Measurements from ENCODE around the gene BIK. TPM values are rescaled to one million over a fixed set of nuclear protein-coding genes. Genes with fewer than 3 reads are reported as not detected.

The BIK gene
- polyA plus RNA-seq, 1 of the 3 experiments (the other 2 are of a cell fraction): 0.66 TPM

DNA sequence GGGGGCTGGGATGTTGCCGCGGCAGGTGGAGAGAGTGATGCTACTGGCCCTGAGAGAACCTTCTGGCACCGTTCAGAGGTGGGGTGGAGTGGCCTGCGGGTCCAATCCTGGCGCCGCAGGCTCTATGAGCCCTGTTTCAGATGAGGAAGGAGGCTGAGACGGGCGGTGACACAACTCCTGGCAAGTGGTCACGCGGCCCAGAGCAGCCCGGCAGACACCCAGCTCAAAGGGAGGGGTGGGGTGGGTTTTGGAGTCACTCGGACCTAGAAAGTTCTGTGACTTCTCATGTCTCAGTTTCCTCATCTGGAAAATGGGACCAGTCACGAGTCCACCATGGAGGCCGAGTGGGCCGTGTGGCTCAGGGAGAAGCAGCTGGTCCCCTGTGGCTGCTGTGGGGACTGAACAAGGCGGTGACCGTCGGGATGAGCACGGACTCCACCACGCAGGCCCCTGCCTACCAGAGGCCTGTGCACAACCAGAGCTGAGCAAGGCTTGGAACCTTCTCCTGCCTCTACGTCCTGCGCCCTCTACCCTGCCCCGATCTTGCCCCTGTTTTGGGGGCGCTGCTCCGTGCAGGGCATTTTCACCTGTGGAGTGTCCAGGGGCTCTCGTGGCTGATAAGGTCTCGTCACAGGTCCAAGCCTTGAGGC, 44.5 kb downstream of the BIK start:
- ChIA-PET POLR2A (no interaction called here), CTCF (no interaction called here)
- no peak overlapping the region for H3K9ac ChIP-seq
- no peak overlapping the region for H3K4me2 ChIP-seq
- H3K9me3 ChIP-seq: no peaks in the 10 kb centered on the region
- no peak overlapping the region; a peak in 1 of 4 replicates for H3K27ac ChIP-seq (ENCODE audit: low read depth in 2 of 2, low read length in 1 of 2)
- H3K4me1 ChIP-seq (ENCODE audit: control insufficient read depth in 1 of 2, insufficient read depth in 2 of 2, low read depth in 1 of 2, low read length in 1 of 2): peaks cover 0 to 2% of the 10 kb centered on the region in 2 experiments; a peak in 1 of 4 replicates
- H3F3A ChIP-seq (replicated peaks; ENCODE audit: insufficient read depth): no peaks in the 10 kb centered on the region
- H4K20me1 ChIP-seq (ENCODE audit: insufficient read depth): peaks cover 4% of the 10 kb centered on the region; the same call in 1 of the 2 replicates
- H3K36me3 ChIP-seq (replicated peaks in 1 of 2; ENCODE audit: control insufficient read depth in 1 of 2, insufficient read depth in 2 of 2, low read length in 1 of 2): no peaks in the 10 kb centered on the region
- 100% methylated on average over 1 of the region's 27 CpGs for WGBS (ENCODE audit: low lambda C conversion rate)
- TF ChIP-seq, protein P1, sequence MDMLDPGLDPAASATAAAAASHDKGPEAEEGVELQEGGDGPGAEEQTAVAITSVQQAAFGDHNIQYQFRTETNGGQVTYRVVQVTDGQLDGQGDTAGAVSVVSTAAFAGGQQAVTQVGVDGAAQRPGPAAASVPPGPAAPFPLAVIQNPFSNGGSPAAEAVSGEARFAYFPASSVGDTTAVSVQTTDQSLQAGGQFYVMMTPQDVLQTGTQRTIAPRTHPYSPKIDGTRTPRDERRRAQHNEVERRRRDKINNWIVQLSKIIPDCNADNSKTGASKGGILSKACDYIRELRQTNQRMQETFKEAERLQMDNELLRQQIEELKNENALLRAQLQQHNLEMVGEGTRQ (IDR thresholded peaks at IDR 0.05; ENCODE audit: borderline replicate concordance, low read depth, low read length): no peak
- TF ChIP-seq EZH2phosphoT487 (IDR thresholded peaks at IDR 0.05; ENCODE audit: borderline replicate concordance, low read depth): no peak
- TF ChIP-seq IRF3 (IDR thresholded peaks at IDR 0.05; ENCODE audit: low read depth, low read length): no peak
- no peak for TF ChIP-seq FOSL2 (IDR thresholded peaks at IDR 0.05; ENCODE audit: borderline replicate concordance, low read depth)
- no peak for TF ChIP-seq TEAD4 (IDR thresholded peaks at IDR 0.05; ENCODE audit: borderline replicate concordance, insufficient read depth)
- no peak for TF ChIP-seq CHD2 (IDR thresholded peaks at IDR 0.05; ENCODE audit: low read length, partially characterized antibody)
- no peak for TF ChIP-seq TCF12 (IDR thresholded peaks at IDR 0.05)
- no peak for TF ChIP-seq RAD21 (IDR thresholded peaks at IDR 0.05; ENCODE audit: low read length)
- no peak for TF ChIP-seq ELF1 (IDR thresholded peaks at IDR 0.05)
- TF ChIP-seq, protein P2, sequence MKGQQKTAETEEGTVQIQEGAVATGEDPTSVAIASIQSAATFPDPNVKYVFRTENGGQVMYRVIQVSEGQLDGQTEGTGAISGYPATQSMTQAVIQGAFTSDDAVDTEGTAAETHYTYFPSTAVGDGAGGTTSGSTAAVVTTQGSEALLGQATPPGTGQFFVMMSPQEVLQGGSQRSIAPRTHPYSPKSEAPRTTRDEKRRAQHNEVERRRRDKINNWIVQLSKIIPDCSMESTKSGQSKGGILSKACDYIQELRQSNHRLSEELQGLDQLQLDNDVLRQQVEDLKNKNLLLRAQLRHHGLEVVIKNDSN (IDR thresholded peaks at IDR 0.05; ENCODE audit: borderline replicate concordance, low read depth): no peak
- no peak for TF ChIP-seq FOXM1 (IDR thresholded peaks at IDR 0.05; ENCODE audit: low read depth)
- no peak for TF ChIP-seq TAF1 (IDR thresholded peaks at IDR 0.05; ENCODE audit: borderline replicate concordance, low read depth, low read length)
- no peak for TF ChIP-seq POLR2AphosphoS5 (IDR thresholded peaks at IDR 0.05; ENCODE audit: low read depth, low read length)
- TF ChIP-seq SIN3A (IDR thresholded peaks at IDR 0.05; ENCODE audit: borderline replicate concordance, low read depth, low read length): no peak
- H3K4me3 ChIP-seq (ENCODE audit: low read depth in 2 of 2, low read length in 1 of 2): no peak overlapping the region
- no peaks in the 10 kb centered on the region for H3K27me3 ChIP-seq (ENCODE audit: insufficient read depth)
- H3K9me2 ChIP-seq: no peaks in the 10 kb centered on the region
- H2AFZ ChIP-seq (ENCODE audit: low read depth): no peak overlapping the region
- H3K79me2 ChIP-seq (ENCODE audit: insufficient read depth): peaks cover 42% of the 10 kb centered on the region
- no peak for DNase-seq

DNA sequence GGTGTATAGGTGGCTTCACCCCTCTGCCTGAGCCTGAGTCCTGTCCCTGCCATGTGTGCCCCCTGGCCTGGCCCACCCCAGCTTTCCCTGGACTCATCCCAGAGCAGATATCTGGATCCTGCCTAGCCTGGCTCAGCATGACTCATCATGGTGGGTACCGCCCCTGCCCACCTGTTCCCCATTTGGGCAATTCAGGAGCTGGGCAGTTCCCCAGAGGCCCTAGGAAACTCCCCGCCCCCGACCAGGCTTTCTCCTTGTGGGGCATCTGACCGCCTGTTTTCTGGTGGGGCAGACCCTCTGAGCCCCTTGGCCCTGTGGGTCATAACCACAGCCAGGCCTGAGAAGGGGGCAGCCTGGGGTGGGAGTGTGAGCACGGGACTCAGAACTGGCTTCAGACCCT, 45.2 kb downstream of the BIK start:
- no peaks in the 10 kb centered on the region for H3K27me3 ChIP-seq (ENCODE audit: insufficient read depth)
- ChIA-PET POLR2A (no interaction called here), CTCF (no interaction called here)
- peaks cover 42% of the 10 kb centered on the region for H3K79me2 ChIP-seq (ENCODE audit: insufficient read depth)
- no peak overlapping the region for H3K4me3 ChIP-seq (ENCODE audit: low read depth in 2 of 2, low read length in 1 of 2)
- no peaks in the 10 kb centered on the region for H3F3A ChIP-seq (replicated peaks; ENCODE audit: insufficient read depth)
- DNase-seq: no peak
- peaks cover 0 to 2% of the 10 kb centered on the region in 2 experiments; a peak in 1 of 4 replicates for H3K4me1 ChIP-seq (ENCODE audit: control insufficient read depth in 1 of 2, insufficient read depth in 2 of 2, low read depth in 1 of 2, low read length in 1 of 2)
- H4K20me1 ChIP-seq (ENCODE audit: insufficient read depth): peaks cover 4% of the 10 kb centered on the region; the same call in 1 of the 2 replicates
- H3K4me2 ChIP-seq: no peak overlapping the region
- WGBS (ENCODE audit: low lambda C conversion rate): no CpG with 5 or more reads among the region's 5 CpGs
- no peaks in the 10 kb centered on the region for H3K9me3 ChIP-seq
- H3K9me2 ChIP-seq: no peaks in the 10 kb centered on the region
- no peaks in the 10 kb centered on the region for H3K36me3 ChIP-seq (replicated peaks in 1 of 2; ENCODE audit: control insufficient read depth in 1 of 2, insufficient read depth in 2 of 2, low read length in 1 of 2)
- H3K27ac ChIP-seq (ENCODE audit: low read depth in 2 of 2, low read length in 1 of 2): no peak overlapping the region; a peak in 1 of 4 replicates
- no peak overlapping the region for H2AFZ ChIP-seq (ENCODE audit: low read depth)
- H3K9ac ChIP-seq: no peak overlapping the region
- TF ChIP-seq MXI1 (IDR thresholded peaks at IDR 0.05; ENCODE audit: low read depth, low read length): no peak
- no peak for TF ChIP-seq ELF1 (IDR thresholded peaks at IDR 0.05)
- no peak for TF ChIP-seq YY1 (IDR thresholded peaks at IDR 0.05; ENCODE audit: low read depth)
- TF ChIP-seq, protein P3, sequence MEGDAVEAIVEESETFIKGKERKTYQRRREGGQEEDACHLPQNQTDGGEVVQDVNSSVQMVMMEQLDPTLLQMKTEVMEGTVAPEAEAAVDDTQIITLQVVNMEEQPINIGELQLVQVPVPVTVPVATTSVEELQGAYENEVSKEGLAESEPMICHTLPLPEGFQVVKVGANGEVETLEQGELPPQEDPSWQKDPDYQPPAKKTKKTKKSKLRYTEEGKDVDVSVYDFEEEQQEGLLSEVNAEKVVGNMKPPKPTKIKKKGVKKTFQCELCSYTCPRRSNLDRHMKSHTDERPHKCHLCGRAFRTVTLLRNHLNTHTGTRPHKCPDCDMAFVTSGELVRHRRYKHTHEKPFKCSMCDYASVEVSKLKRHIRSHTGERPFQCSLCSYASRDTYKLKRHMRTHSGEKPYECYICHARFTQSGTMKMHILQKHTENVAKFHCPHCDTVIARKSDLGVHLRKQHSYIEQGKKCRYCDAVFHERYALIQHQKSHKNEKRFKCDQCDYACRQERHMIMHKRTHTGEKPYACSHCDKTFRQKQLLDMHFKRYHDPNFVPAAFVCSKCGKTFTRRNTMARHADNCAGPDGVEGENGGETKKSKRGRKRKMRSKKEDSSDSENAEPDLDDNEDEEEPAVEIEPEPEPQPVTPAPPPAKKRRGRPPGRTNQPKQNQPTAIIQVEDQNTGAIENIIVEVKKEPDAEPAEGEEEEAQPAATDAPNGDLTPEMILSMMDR (IDR thresholded peaks at IDR 0.05): no peak
- no peak for TF ChIP-seq GABPA (IDR thresholded peaks at IDR 0.05; ENCODE audit: low read depth)
- TF ChIP-seq RCOR1 (IDR thresholded peaks at IDR 0.05; ENCODE audit: low read length): no peak
- no peak for TF ChIP-seq EP300 (IDR thresholded peaks at IDR 0.05; ENCODE audit: borderline replicate concordance in 1 of 2, low read depth in 1 of 2, low read length in 1 of 2)
- TF ChIP-seq RAD21 (IDR thresholded peaks at IDR 0.05; ENCODE audit: low read length): no peak
- no peak for TF ChIP-seq MAX (IDR thresholded peaks at IDR 0.05; ENCODE audit: low read depth)
- TF ChIP-seq TCF12 (IDR thresholded peaks at IDR 0.05): no peak
- TF ChIP-seq TAF1 (IDR thresholded peaks at IDR 0.05; ENCODE audit: borderline replicate concordance, low read depth, low read length): no peak
- no peak for TF ChIP-seq POLR2AphosphoS5 (IDR thresholded peaks at IDR 0.05; ENCODE audit: low read depth, low read length)
- no peak for TF ChIP-seq RFX5 (IDR thresholded peaks at IDR 0.05; ENCODE audit: low read length)
